ENCODE results near the gene IQCH.

The IQCH gene

GRCh38 chr15:67508407-67508806, 253.8 kb downstream of the IQCH start:
- DNase-seq, result peak; percentile 56

GRCh38 chr15:67509918-67510317, 255.3 kb downstream of the IQCH start:
- no peak for DNase-seq

- DNase-seq, result peak; percentile 89
These were observed 256.1 kb downstream of the IQCH start for GRCh38 chr15:67510597-67511190.

- peak; percentile 72 for DNase-seq
These were observed 257.0 kb downstream of the IQCH start for GRCh38 chr15:67511606-67512005.

- no peak for DNase-seq
These were observed 257.6 kb downstream of the IQCH start for GRCh38 chr15:67512140-67512539.

GRCh38 chr15:67512933-67513714, 258.5 kb downstream of the IQCH start:
- no peak for DNase-seq

GRCh38 chr15:67515090-67515489, 260.5 kb downstream of the IQCH start:
- DNase-seq, result no peak

- DNase-seq, result no peak
These were observed 261.0 kb downstream of the IQCH start for GRCh38 chr15:67515557-67515956.

GRCh38 chr15:67520321-67521028, 265.9 kb downstream of the IQCH start:
- DNase-seq, result no peak

GRCh38 chr15:67521029-67521782, 266.6 kb downstream of the IQCH start, which contains the start of gene C15orf61:
Gene C15orf61 (plus strand): TSS chr15:67521131. CDS start chr15:67521249, 118 bp downstream.
- DNase-seq, result peak; percentile 82

GRCh38 chr15:67521783-67522568, 267.4 kb downstream of the IQCH start:
- peak; percentile 39 for DNase-seq

GRCh38 chr15:67523330-67523729, 268.7 kb downstream of the IQCH start:
- DNase-seq, result no peak

- DNase-seq, result peak; percentile 37
These were observed 269.6 kb downstream of the IQCH start for GRCh38 chr15:67524235-67524634.

GRCh38 chr15:67528513-67528912, 273.9 kb downstream of the IQCH start:
- no peak for DNase-seq

- DNase-seq, result peak; percentile 89
These were observed 276.9 kb downstream of the IQCH start for GRCh38 chr15:67531379-67531914.

GRCh38 chr15:67533873-67534272, 279.3 kb downstream of the IQCH start:
- no peak for DNase-seq

- DNase-seq, result no peak
These were observed 279.8 kb downstream of the IQCH start for GRCh38 chr15:67534360-67534759.

GRCh38 chr15:67537771-67538170, 283.2 kb downstream of the IQCH start:
- no peak for DNase-seq

GRCh38 chr15:67542420-67543347, 288.1 kb downstream of the IQCH start, which contains the start of gene MAP2K5:
Gene MAP2K5 (plus strand): TSS chr15:67542703. CDS start chr15:67543336, 633 bp downstream.
- peak; percentile 81 for DNase-seq

- DNase-seq, result no peak
These were observed 288.7 kb downstream of the IQCH start for GRCh38 chr15:67543348-67543718.

- no peak for DNase-seq
These were observed 289.9 kb downstream of the IQCH start for GRCh38 chr15:67544475-67544874.

Data from fibroblast of skin of right biceps (primary cell).